Nephron progenitor cell (in vitro differentiated cells): ENCODE measurements around the gene SLC17A9.

Experiments used
- DNase-seq: peaks from one replicate; pipeline ENCODE4 v3.0.0; 2021
- H3K27ac Mint-ChIP-seq: 2 replicates; pipeline ENCODE4 v1.8.0; 2021; ENCODE audit warnings: mild to moderate bottlenecking, moderate library complexity, mixed read lengths
- H3K27me3 Mint-ChIP-seq: 2 replicates; pipeline ENCODE4 v1.8.0; 2021; ENCODE audit warnings: mild to moderate bottlenecking, low read depth, mixed read lengths; ENCODE audit not compliant: poor library complexity
- H3K36me3 Mint-ChIP-seq: 2 replicates; pipeline ENCODE4 v1.8.0; 2021; ENCODE audit warnings: low read depth, mixed read lengths
- H3K4me1 Mint-ChIP-seq: 2 replicates; pipeline ENCODE4 v1.8.0; 2021; ENCODE audit warnings: mixed read lengths
- H3K4me3 Mint-ChIP-seq: 2 replicates; pipeline ENCODE4 v1.8.0; 2021; ENCODE audit warnings: mild to moderate bottlenecking, moderate library complexity, mixed read lengths
- H3K9me3 Mint-ChIP-seq: 2 replicates; pipeline ENCODE4 v1.8.0; 2021; ENCODE audit warnings: mild to moderate bottlenecking, moderate library complexity, mixed read lengths
- TF ChIP-seq, protein P1 (sequence below): fragments of 200-600 bp; sonication (generic); IDR thresholded peaks from 2 replicates; pipeline ENCODE4 v1.5.0; 2021; ENCODE audit warnings: antibody characterized with exemption

The SLC17A9 gene

DNA sequence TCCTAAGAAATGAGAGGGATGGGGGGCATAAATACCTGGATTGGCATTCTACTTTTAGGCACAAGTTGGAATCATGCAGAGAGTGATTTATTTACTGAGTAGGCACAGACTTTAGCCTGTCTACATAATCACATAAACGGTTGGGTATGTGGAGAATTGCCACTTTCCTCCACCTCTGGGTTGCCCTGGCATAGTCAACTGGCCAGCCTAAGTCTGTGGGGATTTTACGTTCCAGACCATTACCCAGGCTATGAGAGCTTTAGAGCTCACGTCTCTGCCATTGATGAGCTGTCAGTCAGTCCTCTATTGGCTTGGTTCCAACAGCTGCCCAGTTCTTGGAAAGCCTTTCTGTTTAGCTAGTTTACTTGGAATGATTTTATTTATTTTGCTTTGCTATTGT, 59.3 kb downstream of the SLC17A9 start:
- TF ChIP-seq, protein P1, sequence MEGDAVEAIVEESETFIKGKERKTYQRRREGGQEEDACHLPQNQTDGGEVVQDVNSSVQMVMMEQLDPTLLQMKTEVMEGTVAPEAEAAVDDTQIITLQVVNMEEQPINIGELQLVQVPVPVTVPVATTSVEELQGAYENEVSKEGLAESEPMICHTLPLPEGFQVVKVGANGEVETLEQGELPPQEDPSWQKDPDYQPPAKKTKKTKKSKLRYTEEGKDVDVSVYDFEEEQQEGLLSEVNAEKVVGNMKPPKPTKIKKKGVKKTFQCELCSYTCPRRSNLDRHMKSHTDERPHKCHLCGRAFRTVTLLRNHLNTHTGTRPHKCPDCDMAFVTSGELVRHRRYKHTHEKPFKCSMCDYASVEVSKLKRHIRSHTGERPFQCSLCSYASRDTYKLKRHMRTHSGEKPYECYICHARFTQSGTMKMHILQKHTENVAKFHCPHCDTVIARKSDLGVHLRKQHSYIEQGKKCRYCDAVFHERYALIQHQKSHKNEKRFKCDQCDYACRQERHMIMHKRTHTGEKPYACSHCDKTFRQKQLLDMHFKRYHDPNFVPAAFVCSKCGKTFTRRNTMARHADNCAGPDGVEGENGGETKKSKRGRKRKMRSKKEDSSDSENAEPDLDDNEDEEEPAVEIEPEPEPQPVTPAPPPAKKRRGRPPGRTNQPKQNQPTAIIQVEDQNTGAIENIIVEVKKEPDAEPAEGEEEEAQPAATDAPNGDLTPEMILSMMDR: no peak
- peaks cover 12% of the 10 kb centered on the region for H3K36me3 Mint-ChIP-seq
- H3K9me3 Mint-ChIP-seq: peaks cover 31% of the 10 kb centered on the region
- H3K27ac Mint-ChIP-seq: no peak overlapping the region
- no peak for DNase-seq
- peaks cover 94% of the 10 kb centered on the region for H3K27me3 Mint-ChIP-seq
- H3K4me1 Mint-ChIP-seq: peaks cover 54% of the 10 kb centered on the region
- H3K4me3 Mint-ChIP-seq: no peak overlapping the region

DNA sequence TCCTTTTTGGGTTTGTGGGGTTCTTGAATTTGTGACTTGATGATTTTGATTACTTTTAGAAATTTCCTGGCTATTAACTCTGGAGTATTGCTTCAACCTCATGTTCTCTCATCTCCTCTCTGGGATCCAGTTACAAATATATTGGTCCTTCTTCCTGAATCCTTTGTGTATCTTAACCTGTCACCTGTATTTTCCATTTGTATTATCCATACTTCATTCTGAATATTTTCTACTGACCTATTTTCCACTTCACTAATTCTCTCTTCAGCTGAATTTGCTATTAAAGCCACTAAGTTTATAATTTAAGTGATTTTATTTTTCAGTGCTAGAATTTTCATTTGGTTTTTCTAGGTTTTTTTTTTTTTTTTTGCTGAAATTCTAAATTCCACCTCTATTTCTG, 60.7 kb downstream of the SLC17A9 start:
- TF ChIP-seq, protein P1: no peak
- Mint-ChIP-seq H3K27ac (no peak overlapping the region), H3K9me3 (peaks cover 31% of the 10 kb centered on the region), H3K36me3 (peaks cover 12% of the 10 kb centered on the region), H3K27me3 (peaks cover 84% of the 10 kb centered on the region), H3K4me1 (peaks cover 54% of the 10 kb centered on the region), H3K4me3 (no peak overlapping the region)
- DNase-seq: no peak

DNA sequence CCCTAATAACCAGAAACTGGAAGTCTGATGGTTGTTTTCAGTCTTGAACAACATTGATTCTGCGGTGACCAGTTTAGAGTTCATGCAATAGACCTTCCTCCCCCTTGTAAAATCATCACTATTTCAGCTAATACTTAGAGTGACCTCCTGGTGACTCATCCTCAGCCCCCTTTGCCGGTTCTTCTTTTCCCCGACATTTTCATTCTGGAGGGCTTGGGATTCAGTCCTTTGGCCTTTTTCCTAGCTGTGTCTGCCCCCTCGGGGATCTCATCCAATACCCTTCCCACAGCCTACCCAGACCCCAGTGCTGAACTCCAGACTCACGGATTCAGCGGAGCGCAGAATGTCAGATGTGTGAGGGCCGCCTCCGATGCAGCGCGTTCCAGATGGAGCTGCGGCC, 61.8 kb downstream of the SLC17A9 start:
- Mint-ChIP-seq H3K4me1 (peaks cover 57% of the 10 kb centered on the region), H3K27ac (no peak overlapping the region), H3K9me3 (peaks cover 33% of the 10 kb centered on the region), H3K4me3 (peak overlapping the region; percentile 73), H3K27me3 (peaks cover 82% of the 10 kb centered on the region), H3K36me3 (peaks cover 13% of the 10 kb centered on the region)
- TF ChIP-seq, protein P1: no peak
- DNase-seq: no peak

DNA sequence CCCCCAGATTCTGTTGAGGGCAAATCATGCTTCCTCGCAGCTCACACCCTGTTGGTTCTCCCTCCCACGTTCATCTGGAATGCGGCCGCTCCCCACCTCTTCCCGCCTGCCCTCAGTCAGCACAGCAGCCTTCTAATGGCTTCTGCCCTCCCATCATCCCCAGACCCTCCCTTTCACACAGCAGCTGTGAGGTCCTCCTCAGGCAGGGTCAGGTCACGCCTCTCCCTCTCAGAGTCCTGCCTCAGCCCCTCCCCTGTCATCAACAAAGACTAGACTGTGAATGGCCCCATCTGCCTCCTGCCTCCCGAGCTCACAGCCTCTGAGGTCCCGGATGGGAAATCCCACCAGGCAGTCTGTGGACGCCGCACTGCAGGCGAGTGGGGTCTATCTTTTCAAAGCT, 62.2 kb downstream of the SLC17A9 start:
- Mint-ChIP-seq H3K36me3 (peaks cover 17% of the 10 kb centered on the region), H3K4me3 (peak overlapping the region; percentile 73), H3K9me3 (peaks cover 37% of the 10 kb centered on the region), H3K27me3 (peaks cover 85% of the 10 kb centered on the region), H3K4me1 (peaks cover 61% of the 10 kb centered on the region), H3K27ac (no peak overlapping the region)
- TF ChIP-seq, protein P1: no peak
- DNase-seq: peak; percentile 75

DNA sequence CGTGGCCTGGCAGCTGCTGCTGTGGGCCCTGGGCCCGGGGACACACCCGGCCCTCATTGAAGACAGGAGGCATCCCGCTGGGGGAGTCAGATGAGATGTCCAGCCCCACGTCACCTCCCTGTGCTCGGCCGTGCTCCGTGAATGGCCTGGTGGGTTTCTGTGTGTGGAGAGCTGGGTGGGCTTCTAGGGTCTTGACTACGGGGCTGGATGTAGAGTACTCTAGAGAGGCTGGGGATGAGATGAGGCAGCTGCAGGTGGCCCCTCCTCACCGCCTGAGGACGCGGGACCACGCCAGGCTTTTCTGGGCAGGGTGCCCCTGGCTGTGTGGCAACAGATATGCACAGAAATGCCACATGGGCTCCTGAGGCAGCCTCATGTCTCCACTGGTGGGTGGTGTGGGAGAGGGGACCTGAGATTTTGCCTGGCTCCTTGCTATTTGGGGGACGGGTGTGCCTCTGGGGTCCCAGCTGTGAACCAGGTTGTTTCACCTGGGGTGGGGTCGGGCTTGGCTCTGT, 62.7 kb downstream of the SLC17A9 start:
- no peak for DNase-seq
- TF ChIP-seq, protein P1: no peak
- Mint-ChIP-seq H3K27me3 (peaks cover 85% of the 10 kb centered on the region), H3K36me3 (peaks cover 18% of the 10 kb centered on the region), H3K4me3 (peak overlapping the region; percentile 73), H3K9me3 (peaks cover 42% of the 10 kb centered on the region), H3K27ac (no peak overlapping the region), H3K4me1 (peaks cover 59% of the 10 kb centered on the region)

DNA sequence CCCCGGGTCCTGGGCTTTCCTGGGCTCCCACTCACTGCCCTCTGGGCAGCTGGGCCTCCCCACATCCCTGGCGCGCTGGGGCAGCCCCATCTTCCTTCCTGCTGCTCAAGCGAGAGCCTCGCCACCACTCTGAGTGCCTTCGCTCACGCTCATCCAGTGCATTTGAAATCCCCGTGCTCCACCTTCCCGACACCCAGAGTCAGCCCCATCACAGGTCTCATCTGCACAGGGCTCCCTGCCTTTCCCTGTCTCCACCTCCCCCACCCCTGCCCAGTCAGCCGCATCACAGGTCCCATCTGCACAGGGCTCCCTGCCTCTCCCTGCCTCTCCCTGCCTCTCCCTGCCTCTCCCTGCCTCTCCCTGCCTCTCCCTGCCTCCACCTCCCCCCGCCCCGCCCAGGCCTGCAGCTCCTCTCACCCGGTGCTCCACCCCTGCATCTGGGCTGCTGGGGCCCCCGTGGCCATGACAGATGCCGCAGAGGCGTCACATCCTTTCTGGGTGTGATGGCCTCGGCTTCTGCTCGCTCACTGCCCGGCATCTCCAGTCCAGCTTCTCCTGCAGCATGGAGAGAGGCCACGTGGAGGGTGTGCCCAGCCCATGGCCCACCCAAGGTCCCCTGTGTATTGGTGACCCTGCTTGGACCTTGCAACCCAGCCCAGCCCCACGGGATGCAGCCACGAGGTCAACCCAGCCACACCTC, 63.3 kb downstream of the SLC17A9 start:
- H3K27me3 Mint-ChIP-seq: peaks cover 85% of the 10 kb centered on the region
- H3K9me3 Mint-ChIP-seq: peaks cover 48% of the 10 kb centered on the region
- no peak overlapping the region for H3K4me3 Mint-ChIP-seq
- TF ChIP-seq, protein P1: no peak
- DNase-seq: no peak
- peaks cover 24% of the 10 kb centered on the region for H3K36me3 Mint-ChIP-seq
- no peak overlapping the region for H3K27ac Mint-ChIP-seq
- H3K4me1 Mint-ChIP-seq: peaks cover 54% of the 10 kb centered on the region
